Stomach smooth muscle (tissue), 2 donors: ENCODE measurements around the gene PTMA.
"Not testable (repeated sequence)": the region's sequence is repeated elsewhere in the genome, so short reads cannot be mapped to it uniquely, and the experiment has no call there.

Experiments used
- H3K27ac ChIP-seq: one replicate; pipeline ENCODE4 v1.7.0; 2013; ENCODE audit warnings: mild to moderate bottlenecking, low read length, inconsistent platforms
- H3K27me3 ChIP-seq, 2 donors: one replicate each; pipeline ENCODE4 v1.7.0; 2013; ENCODE audit warnings: low read length in 2 of 2; ENCODE audit not compliant: insufficient read depth in 2 of 2, control insufficient read depth in 1 of 2
- H3K36me3 ChIP-seq, 2 donors: one replicate each; pipeline ENCODE4 v1.7.0; 2013; ENCODE audit warnings: low read length in 2 of 2; ENCODE audit not compliant: control insufficient read depth in 2 of 2, insufficient read depth in 2 of 2
- H3K4me1 ChIP-seq: one replicate; pipeline ENCODE4 v1.7.0; 2013; ENCODE audit warnings: low read length; ENCODE audit not compliant: control insufficient read depth, insufficient read depth
- H3K4me3 ChIP-seq, 2 donors: one replicate each; pipeline ENCODE4 v1.7.0; 2013; ENCODE audit warnings: low read length in 2 of 2
- H3K9ac ChIP-seq, 2 donors: one replicate each; pipeline ENCODE4 v1.7.0; 2013; ENCODE audit warnings: low read length in 2 of 2, mild to moderate bottlenecking in 1 of 2
- H3K9me3 ChIP-seq, 2 donors: one replicate each; pipeline ENCODE4 v1.7.0; 2013; ENCODE audit warnings: low read length in 2 of 2; ENCODE audit not compliant: control insufficient read depth in 2 of 2
- donor health status: healthy.
- donor health status: Pancreatic carcinoma.

The PTMA gene

DNA sequence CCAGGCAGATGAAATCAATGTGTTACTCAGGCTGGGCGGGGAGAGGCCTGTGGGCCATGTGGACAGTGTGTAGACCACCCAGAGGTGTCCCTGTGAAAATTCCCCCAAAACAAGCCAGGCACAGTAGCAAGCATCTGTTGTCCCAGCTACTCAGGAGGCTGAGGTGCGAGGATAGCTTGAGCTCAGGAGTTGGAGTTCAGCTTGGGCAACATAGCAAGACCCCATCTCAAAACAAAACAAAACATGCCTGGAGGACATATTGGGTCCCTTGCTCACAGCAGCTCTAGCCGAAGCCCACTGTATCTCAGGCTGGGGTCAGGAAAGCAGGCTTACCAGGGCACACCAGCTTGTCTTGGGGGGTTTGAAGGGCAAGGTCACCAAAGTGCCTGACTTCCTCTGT lies 4.3 kb upstream of the PTMA start:
- H3K9ac ChIP-seq, result no peak overlapping the region
- peaks cover 45% of the 10 kb centered on the region for H3K4me1 ChIP-seq
- H3K27me3 ChIP-seq, result no peaks in the 10 kb centered on the region
- no peaks in the 10 kb centered on the region for H3K9me3 ChIP-seq
- H3K27ac ChIP-seq, result peak overlapping the region; percentile 31
- H3K36me3 ChIP-seq, result no peaks in the 10 kb centered on the region
- no peak overlapping the region for H3K4me3 ChIP-seq

DNA sequence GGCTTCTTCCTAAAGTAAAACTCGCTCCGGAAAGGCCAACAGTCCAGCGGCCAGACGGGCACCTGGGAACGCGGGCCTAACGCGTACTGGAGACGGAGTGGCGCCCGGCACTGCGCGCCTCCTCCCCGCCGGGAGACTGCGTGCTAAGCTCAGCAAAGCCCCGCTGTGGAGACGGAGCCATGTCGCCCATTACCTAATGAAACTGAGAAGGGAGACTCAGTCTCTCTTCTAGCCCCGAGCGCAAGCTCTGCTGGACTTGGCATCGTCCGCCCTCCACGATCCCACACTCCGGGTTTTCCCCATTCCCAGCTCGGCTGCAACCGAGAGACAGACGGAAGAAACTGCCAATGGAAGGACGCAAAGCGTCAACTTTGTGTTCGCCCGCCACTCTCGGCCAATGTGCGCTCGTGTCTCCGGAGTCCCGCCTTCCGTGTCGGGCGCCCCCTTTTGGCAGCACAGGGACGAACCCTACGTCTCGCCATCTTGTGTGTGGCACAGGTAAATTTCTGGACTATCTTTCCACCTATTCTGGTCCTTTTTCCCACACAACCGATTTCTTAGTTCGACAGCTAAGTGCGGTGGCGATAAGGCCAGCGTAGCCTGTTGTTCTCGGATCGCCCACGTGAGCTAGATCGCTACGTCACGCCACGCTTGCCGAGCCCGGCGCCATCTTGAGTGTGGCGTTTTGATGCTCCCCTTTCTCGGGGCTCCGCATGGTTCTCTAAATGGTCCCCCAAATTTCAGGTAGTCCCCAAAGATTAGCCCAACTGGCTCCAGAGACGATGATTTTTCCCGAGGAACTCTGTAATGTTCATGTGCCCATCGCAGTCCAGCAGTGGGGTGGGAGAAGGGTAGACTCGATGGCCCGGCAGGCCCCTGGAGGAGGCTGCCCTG lies 1.3 kb upstream of the PTMA start:
- Histone ChIP-seq H3K9ac (peak overlapping the region; percentile 98 to 99), H3K27ac (peak overlapping the region; percentile 100), H3K4me3 (peak overlapping the region; percentile 82 to 93), H3K4me1 (peaks cover 51% of the 10 kb centered on the region), H3K9me3 (no peaks in the 10 kb centered on the region), H3K36me3 (peaks cover 3 to 5% of the 10 kb centered on the region in 2 donors), H3K27me3 (no peaks in the 10 kb centered on the region)

DNA sequence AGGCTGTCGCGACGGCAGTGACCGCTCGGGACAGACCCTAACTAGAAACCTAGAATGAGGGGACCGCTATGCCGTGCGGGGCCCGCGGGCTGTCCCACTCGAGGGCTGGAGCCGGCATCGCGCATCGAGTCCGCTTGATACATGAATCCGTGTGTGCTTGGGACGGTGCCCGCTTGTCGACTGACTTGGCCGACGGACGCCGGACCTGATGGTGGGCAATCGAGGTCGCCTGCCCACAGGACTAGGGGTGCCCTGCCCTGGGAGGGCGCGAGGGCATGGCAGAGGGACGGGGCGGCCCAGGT lies 749 bp upstream of the PTMA start:
- H3K9ac ChIP-seq, result peak overlapping the region; percentile 98 to 99
- no peaks in the 10 kb centered on the region for H3K27me3 ChIP-seq
- H3K4me3 ChIP-seq, result peak overlapping the region; percentile 82 to 93
- H3K36me3 ChIP-seq, result peaks cover 9 to 11% of the 10 kb centered on the region in 2 donors
- H3K27ac ChIP-seq, result peak overlapping the region; percentile 100
- H3K4me1 ChIP-seq, result peaks cover 52% of the 10 kb centered on the region
- H3K9me3 ChIP-seq, result no peaks in the 10 kb centered on the region

DNA sequence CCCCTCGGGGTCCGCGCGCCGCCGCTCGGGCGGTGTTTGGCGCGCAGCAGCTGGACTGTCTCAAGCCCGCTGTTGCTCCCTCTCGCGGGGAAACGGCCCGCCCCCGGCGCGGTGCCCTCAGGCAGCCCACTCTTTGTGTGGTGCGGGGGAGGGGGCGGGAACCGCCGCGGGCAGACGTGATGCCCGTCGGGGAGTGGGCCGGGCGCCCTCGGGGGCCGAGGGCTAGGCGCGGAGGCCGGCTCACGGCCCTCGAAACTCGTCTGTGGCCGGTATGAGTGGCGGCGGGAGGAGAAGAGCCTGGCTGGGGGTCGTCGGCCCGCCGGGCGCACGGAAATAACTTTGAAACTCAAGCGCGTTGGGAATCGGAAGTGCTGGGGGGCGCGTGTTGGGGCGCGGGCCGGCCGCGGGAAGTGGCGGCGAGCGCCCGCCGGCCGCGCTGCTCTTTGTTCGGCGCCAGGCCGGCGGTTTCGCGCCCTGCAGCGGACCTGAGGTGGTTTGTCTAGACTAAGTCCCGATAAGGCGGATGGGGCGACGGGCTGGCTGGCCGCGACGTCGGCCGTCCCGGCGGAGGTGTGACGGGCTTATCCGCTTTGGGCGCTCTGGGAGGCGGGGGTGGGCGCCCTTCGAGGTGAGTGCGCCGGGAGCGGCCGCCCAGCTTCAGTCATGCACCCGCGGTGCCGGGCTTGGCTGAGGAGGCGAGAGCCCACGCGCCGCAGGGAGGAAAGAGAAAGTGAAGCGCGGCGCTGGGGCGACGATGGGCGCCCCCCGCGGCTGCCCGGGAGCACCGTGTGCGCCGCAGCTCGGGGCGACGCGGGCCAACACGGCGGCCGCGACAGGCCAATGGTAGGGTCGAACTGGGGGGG lies 679 bp downstream of the PTMA start:
- no peaks in the 10 kb centered on the region for H3K9me3 ChIP-seq
- H3K9ac ChIP-seq, result peak overlapping the region; percentile 91 to 97
- H3K4me3 ChIP-seq, result peak overlapping the region; percentile 87 to 92
- peaks cover 57% of the 10 kb centered on the region for H3K4me1 ChIP-seq
- H3K27me3 ChIP-seq, result no peaks in the 10 kb centered on the region
- peaks cover 9 to 15% of the 10 kb centered on the region in 2 donors for H3K36me3 ChIP-seq
- peak overlapping the region; percentile 100 for H3K27ac ChIP-seq

DNA sequence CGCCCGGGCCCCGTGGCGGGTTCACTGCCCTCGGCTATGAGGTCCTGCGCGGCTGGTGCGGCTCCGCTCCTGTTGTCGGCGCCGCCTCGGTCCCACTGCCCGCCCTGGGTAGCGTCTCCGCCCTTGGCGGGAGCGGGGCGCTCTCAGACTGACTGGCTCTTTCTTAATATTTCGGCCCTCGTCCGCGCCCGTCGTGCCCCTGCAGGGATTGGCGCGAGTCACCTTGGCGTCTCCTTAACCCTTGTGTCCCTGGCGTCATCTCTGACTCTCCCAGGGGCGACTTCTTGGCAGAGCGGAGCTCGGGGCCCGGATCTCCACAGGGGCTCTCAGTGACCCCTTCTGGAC lies 1.3 kb downstream of the PTMA start:
- peak overlapping the region; percentile 100 for H3K27ac ChIP-seq
- H3K27me3 ChIP-seq, result no peaks in the 10 kb centered on the region
- no peaks in the 10 kb centered on the region for H3K9me3 ChIP-seq
- peaks cover 57% of the 10 kb centered on the region for H3K4me1 ChIP-seq
- H3K9ac ChIP-seq, result peak overlapping the region; percentile 91 to 97
- peak overlapping the region; percentile 87 to 92 for H3K4me3 ChIP-seq
- peaks cover 9 to 15% of the 10 kb centered on the region in 2 donors for H3K36me3 ChIP-seq

DNA sequence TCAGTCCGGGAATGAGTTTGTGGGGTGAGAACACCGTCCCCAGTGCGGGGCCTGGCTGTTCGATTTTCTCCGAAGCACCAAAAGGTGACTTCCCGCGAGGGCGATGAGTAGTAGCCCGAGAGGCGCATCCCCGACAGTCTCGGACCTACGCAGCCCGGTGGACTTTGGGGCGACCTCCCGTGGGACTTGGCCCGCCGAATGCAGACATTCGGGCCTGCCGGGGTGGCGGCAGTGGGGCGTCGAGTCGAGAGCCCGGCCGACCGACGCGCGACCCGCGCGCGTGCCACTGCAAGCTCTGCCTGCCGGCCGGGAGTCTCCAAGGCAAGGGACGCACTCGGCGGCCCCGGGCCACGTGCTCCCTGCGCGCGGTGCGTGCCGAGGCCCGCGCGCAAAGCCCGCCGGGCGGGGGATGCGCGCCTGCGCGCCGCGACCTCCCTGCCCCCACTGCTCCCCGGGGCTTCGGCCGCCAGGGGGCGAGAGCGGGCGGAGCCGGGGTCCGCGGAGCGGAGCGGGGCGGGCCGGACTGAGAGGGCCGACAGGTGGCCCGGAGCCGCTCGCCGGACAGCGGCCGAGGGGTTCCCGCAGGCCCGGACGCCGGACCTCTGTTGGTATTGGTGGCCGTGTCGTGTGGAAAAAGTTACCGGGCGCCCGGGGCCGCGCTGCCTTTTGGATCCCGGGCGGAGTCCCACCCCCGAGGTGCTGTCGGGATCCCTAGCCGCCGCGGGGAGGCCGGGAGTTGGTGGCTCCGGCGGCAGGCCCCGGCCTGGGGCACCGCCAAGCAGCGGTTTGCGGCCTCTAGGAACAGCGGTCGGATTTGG lies 1.9 kb downstream of the PTMA start:
- Histone ChIP-seq H3K27ac (peak overlapping the region; percentile 100), H3K9ac (peak overlapping the region; percentile 91 to 97), H3K4me1 (peaks cover 54% of the 10 kb centered on the region), H3K27me3 (no peaks in the 10 kb centered on the region), H3K4me3 (peak overlapping the region; percentile 87 to 92), H3K9me3 (no peaks in the 10 kb centered on the region), H3K36me3 (peaks cover 9 to 15% of the 10 kb centered on the region in 2 donors)

DNA sequence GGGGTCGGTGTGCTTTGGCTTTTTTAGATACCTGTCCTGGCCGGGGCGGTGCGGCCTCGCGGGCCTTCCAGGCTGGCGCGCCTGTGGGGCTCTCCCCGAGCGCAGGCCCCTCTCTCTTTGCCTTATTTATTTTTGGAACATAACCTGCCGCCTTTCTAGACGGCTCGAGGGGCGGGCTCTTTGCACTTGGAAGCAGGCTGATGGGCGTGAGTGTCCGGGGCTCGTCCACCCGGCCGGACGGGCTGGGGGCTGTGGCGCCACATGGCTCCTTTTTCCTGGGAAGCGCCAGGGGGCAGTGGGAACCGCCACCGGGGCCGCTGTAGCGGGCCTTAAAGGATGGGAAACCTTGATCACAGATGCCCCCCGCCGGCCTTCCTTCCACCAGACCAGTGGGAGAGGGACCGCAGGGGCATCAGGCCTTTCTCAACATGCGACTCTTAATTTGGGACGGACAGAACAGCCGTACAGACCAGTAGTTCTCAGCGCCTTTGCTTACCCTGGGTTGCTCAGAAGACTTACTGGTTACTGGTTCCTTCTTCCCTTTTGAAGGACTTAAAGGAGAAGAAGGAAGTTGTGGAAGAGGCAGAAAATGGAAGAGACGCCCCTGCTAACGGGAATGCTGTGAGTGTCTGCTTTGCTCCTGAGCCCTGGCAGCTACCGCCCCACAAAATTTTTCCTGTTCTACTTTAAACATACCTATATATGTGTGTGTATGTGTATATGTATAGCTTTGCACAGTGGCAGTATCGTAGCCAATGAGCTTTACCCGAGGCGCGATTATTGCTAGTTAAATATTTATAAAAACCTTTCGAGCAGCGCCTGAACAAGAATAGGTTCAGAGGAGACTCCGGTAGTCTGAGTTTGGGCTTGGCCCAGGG lies 2.7 kb downstream of the PTMA start:
- Histone ChIP-seq H3K27ac (peak overlapping the region; percentile 69), H3K4me3 (peak overlapping the region; percentile 69 to 87), H3K36me3 (peaks cover 9 to 15% of the 10 kb centered on the region in 2 donors), H3K4me1 (peaks cover 50% of the 10 kb centered on the region), H3K9me3 (no peaks in the 10 kb centered on the region), H3K9ac (peak overlapping the region; percentile 72 to 97), H3K27me3 (no peaks in the 10 kb centered on the region)

DNA sequence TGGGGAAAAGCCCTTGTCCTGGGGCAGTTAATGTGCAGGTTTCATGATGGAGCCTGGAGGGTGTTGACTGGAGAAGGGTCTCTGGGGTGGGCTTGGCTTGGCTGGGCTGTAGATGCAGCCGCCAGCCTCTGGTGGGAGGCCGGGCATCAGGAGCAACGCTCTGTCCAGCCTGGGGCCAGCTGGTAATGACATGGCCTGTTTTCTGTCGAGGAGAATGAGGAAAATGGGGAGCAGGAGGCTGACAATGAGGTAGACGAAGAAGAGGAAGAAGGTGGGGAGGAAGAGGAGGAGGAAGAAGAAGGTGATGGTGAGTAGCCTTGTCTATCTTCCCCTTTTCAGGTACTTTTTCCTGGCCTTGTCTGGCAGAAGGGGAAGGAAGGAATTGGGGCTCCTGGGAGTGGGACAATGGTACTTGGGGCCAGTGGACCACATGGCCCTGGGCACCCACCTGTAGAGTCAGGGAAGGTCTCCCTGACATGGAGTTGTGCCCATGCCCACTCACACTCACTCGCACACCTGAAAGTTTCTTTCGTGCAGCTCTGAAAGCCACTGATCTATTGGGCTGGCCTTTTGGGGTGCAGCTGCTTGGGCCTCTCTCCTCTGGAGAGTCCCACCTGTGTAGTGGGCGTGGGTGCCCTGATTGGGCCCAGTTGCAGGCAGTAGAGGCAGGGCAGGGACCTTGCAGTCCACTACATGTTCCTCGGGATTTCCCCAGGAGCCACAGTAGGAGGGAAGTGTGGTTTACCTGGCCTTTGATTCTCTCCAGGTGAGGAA lies 3.5 kb downstream of the PTMA start:
- Histone ChIP-seq H3K27ac (peak overlapping the region; percentile 69), H3K4me1 (peaks cover 46% of the 10 kb centered on the region), H3K4me3 (peak overlapping the region; percentile 69 to 87), H3K9ac (peak overlapping the region; percentile 72 to 97), H3K36me3 (peaks cover 9 to 15% of the 10 kb centered on the region in 2 donors), H3K27me3 (no peaks in the 10 kb centered on the region), H3K9me3 (no peaks in the 10 kb centered on the region)

DNA sequence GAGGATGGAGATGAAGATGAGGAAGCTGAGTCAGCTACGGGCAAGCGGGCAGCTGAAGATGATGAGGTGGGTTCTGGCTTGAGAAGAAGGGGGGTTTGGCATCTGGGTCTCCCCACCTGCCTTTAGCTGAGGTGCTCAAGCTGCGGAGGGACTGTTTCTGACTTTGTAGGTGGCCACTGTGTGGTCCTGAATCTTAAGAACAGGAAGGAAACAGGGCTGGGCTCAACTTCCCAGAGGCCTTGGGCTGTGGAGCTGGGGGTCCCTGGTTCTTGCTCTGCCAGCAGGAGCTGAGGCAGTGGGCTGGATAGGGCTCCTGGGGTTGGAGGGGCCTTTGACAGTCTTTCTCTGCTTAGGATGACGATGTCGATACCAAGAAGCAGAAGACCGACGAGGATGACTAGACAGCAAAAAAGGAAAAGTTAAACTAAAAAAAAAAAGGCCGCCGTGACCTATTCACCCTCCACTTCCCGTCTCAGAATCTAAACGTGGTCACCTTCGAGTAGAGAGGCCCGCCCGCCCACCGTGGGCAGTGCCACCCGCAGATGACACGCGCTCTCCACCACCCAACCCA lies 4.2 kb downstream of the PTMA start:
- H3K27me3 ChIP-seq, H3K9me3 ChIP-seq: not testable (repeated sequence)
- H3K36me3 ChIP-seq, result peaks cover 9 to 15% of the 10 kb centered on the region in 2 donors
- H3K27ac ChIP-seq, result peak overlapping the region; percentile 69
- peak overlapping the region in 1 of 2 donors; percentile 58 for H3K9ac ChIP-seq
- peaks cover 42% of the 10 kb centered on the region for H3K4me1 ChIP-seq
- H3K4me3 ChIP-seq, result peak overlapping the region in 1 of 2 donors; percentile 87
